GM13976 (cell line): ENCODE data around the gene OXT.

ENCODE experiments used
- DNase-seq: peaks from one replicate; pipeline ENCODE4 v3.0.0; 2012; ENCODE audit warnings: low spot score
- CTCF ChIP-seq: IDR thresholded peaks from 2 replicates; pipeline ENCODE4 v1.5.1; 2012; ENCODE audit warnings: borderline replicate concordance, mild to moderate bottlenecking; ENCODE audit not compliant: insufficient read depth; ENCODE audit errors: extremely low read depth, missing control alignments, control extremely low read depth
- in situ Hi-C: fragments of 300-500 bp; cut with MboI; formaldehyde crosslinking; loops from one replicate; pipeline ENCODE4 v1.12.0; 2022; ENCODE audit warnings: low sequenced_read_pairs, mixed read lengths, inconsistent platforms; ENCODE audit not compliant: unreplicated experiment

Gene OXT

GRCh38 chr20:3101737-3102574 lies 30.5 kb downstream of the OXT start:
- TF ChIP-seq CTCF = no peak
- in situ Hi-C loops = no loop called here
- no peak for DNase-seq

GRCh38 chr20:3102575-3103368 lies 31.4 kb downstream of the OXT start:
- no peak for DNase-seq
- TF ChIP-seq CTCF = no peak
- in situ Hi-C loops = no loop called here

- no peak for TF ChIP-seq CTCF
- DNase-seq = no peak
- in situ Hi-C loops = no loop called here
Measured at GRCh38 chr20:3103369-3104032, 32.1 kb downstream of the OXT start.

GRCh38 chr20:3105256-3106137 lies 34.1 kb downstream of the OXT start:
- TF ChIP-seq CTCF = no peak
- no peak for DNase-seq
- in situ Hi-C loops = no loop called here

- TF ChIP-seq CTCF = no peak
- in situ Hi-C loops = no loop called here
- no peak for DNase-seq
Measured at GRCh38 chr20:3106185-3106584, 34.8 kb downstream of the OXT start.
